GM12878 (cell line): ENCODE measurements around the gene ZNF469. TPM values are rescaled to one million over a fixed set of nuclear protein-coding genes. Genes with fewer than 3 reads are reported as not detected.
A peak's percentile ranks its signal among the peaks of the same experiment; 100 is the strongest.

Experiments
- ATAC-seq: fragments of 200-7000 bp; cut with Tn5 transposase; 3 replicates; pipeline ENCODE4 v1.9.1; 2020; ENCODE audit warnings: mild to moderate bottlenecking, moderate library complexity
- BruUV-seq: library from RNA; stranded (reverse); fragments of 400-500 nt; replicated peaks from 2 replicates; lab custom pipeline; 2021; lab: Mats Ljungman, UMichigan
- CTCF ChIA-PET: fragments of 300-600 bp; sonication (Branson Sonifier 250); formaldehyde crosslinking; extraction: SDS; loops from one replicate; lab custom pipeline; 2021; ENCODE audit warnings: inconsistent platforms; lab: Yijun Ruan, JAX
- POLR2A ChIA-PET: fragments of 350-600 bp; formaldehyde crosslinking; extraction: SDS; loops from one replicate; lab custom pipeline; 2021; ENCODE audit warnings: inconsistent platforms; lab: Charles Lee
- RAD21 ChIA-PET: fragments of 300-600 bp; sonication (Branson Sonifier 250); formaldehyde crosslinking; loops from one replicate; lab custom pipeline; 2023; ENCODE audit warnings: antibody characterized with exemption; ENCODE audit not compliant: unreplicated experiment; lab: Charles Lee
- SMC1A ChIA-PET: fragments of 300-600 bp; sonication (Branson Sonifier 250); formaldehyde crosslinking; loops from one replicate; lab custom pipeline; 2023; ENCODE audit not compliant: unreplicated experiment, uncharacterized antibody; lab: Charles Lee
- DNase-seq: peaks from one replicate; pipeline ENCODE4 v3.0.0-alpha.2; 2011; ENCODE audit warnings: low read depth, low spot score
- FAIRE-seq: peaks from 3 replicates; lab custom pipeline; 2011; peaks lifted over from hg19 to GRCh38; lab: Jason Lieb, UNC
- H2AFZ ChIP-seq: 2 replicates; pipeline ENCODE4 v1.6.0; 2011; ENCODE audit warnings: low read depth, low read length, control low read depth; ENCODE audit not compliant: control insufficient read depth
- H3K27ac ChIP-seq: 2 replicates; pipeline ENCODE4 v1.5.1; 2011; ENCODE audit warnings: control low read depth; ENCODE audit not compliant: control insufficient read depth, insufficient read depth
- H3K27me3 ChIP-seq, 2 experiments: replicated peaks in 1 of 2; 2 replicates each; pipeline versions ENCODE4 v1.6.0 to v1.6.1; 2011; ENCODE audit warnings: low read length in 1 of 2; ENCODE audit not compliant: control insufficient read depth in 2 of 2, insufficient read depth in 2 of 2
- H3K36me3 ChIP-seq, 2 experiments: 2 replicates each; pipeline ENCODE4 v1.5.1; 2011; ENCODE audit warnings: low read length in 1 of 2; ENCODE audit not compliant: control insufficient read depth in 2 of 2, insufficient read depth in 2 of 2
- H3K4me1 ChIP-seq: 2 replicates; pipeline ENCODE4 v1.6.1; 2011; ENCODE audit warnings: mild to moderate bottlenecking, low read length, moderate library complexity, mixed read lengths; ENCODE audit not compliant: control insufficient read depth, insufficient read depth
- H3K4me2 ChIP-seq: 2 replicates; pipeline ENCODE4 v1.6.0; 2011; ENCODE audit warnings: control low read depth; ENCODE audit not compliant: control insufficient read depth, insufficient read depth
- H3K4me3 ChIP-seq: fragments of 200-600 bp; sonication (generic); 2 replicates; pipeline ENCODE4 v1.5.1; 2016
- H3K79me2 ChIP-seq: 2 replicates; pipeline ENCODE4 v1.6.0; 2011; ENCODE audit warnings: low read length; ENCODE audit not compliant: control insufficient read depth, insufficient read depth
- H3K9ac ChIP-seq: 2 replicates; pipeline ENCODE4 v1.8.0; 2011; ENCODE audit warnings: low read length, control low read depth, mixed read lengths; ENCODE audit not compliant: control insufficient read depth, insufficient read depth
- H3K9me3 ChIP-seq: replicated peaks from 3 replicates; pipeline ENCODE4 v1.5.1; 2011; ENCODE audit warnings: mild to moderate bottlenecking, low read length; ENCODE audit not compliant: control insufficient read depth, insufficient read depth
- H4K20me1 ChIP-seq: 2 replicates; pipeline ENCODE4 v1.6.0; 2011; ENCODE audit not compliant: control insufficient read depth, insufficient read depth
- HDAC2 ChIP-seq: fragments of 200-600 bp; sonication (generic); IDR thresholded peaks from 2 replicates; pipeline ENCODE4 v1.6.1; 2017
- IRF4 ChIP-seq: IDR thresholded peaks from 2 replicates; pipeline ENCODE4 v1.6.1; 2011; ENCODE audit warnings: low read depth, low read length
- MXI1 ChIP-seq: fragments of 150-350 bp; IDR thresholded peaks from 2 replicates; pipeline ENCODE4 v1.6.1; 2011; ENCODE audit warnings: low read depth, mild to moderate bottlenecking, inconsistent platforms, low read length, improper control_type of control experiment
- SIN3A ChIP-seq: IDR thresholded peaks from 2 replicates; pipeline ENCODE4 v1.6.1; 2012; ENCODE audit warnings: low read depth, low read length, improper control_type of control experiment
- WGBS: methylation state at CpG from one replicate; pipeline ENCODE4 v1.1.6; 2016; ENCODE audit warnings: low lambda C conversion rate; ENCODE audit not compliant: insufficient replicate concordance, insufficient coverage; ENCODE audit errors: missing lambda C conversion rate; 5-methylcytosine and 5-hydroxymethylcytosine counted together
- in situ Hi-C: fragments of 300-500 bp; cut with MboI; formaldehyde crosslinking; loops from 9 replicates; pipeline ENCODE4 v1.14.3; 2018; ENCODE audit warnings: mixed read lengths
- intact Hi-C: fragments of 100-400 bp; cut with micrococcal nuclease; formaldehyde crosslinking; loops from one replicate; pipeline ENCODE4 v1.14.2; 2022; ENCODE audit not compliant: unreplicated experiment
- polyA plus RNA-seq, 11 experiments: library from polyadenylated mRNA; depleted of rRNA in 4 of 11; unstranded in 6 of 11; stranded (reverse) in 5 of 11; fragments of >200 nt; fragmentation: Nextera tagmentation in 4 of 11; fragmentation: Illumina TruSeq in 1 of 11; extraction: Ambion mirVana in 4 of 11; extraction: Trizol in 1 of 11; gene quantifications; 1 replicate in 1 of 11; 2 replicates in 10 of 11; pipeline versions ENCODE4 v1.2.1 to v1.2.3, GENCODE V29; 2011 to 2016; ENCODE audit warnings: inconsistent platforms in 2 of 11, missing spikeins in 2 of 11, low read depth in 1 of 11
- total RNA-seq, 4 experiments: library from RNA; depleted of rRNA in 3 of 4; stranded (reverse); fragments of >200 nt in 3 of 4; fragmentation: Illumina TruSeq in 1 of 4; extraction: Trizol in 1 of 4; gene quantifications; 2 replicates each; pipeline versions ENCODE4 v1.2.1 to v1.2.3, GENCODE V29; 2013 to 2021
- TF ChIP-seq, protein P1 (sequence below): IDR thresholded peaks from 2 replicates; pipeline ENCODE4 v1.6.1; 2011; ENCODE audit warnings: borderline replicate concordance, low read depth, mild to moderate bottlenecking, moderate library complexity, low read length; ENCODE audit not compliant: insufficient read depth, poor library complexity, severe bottlenecking

Gene ZNF469
- total and polyA plus RNA-seq, 10 of the 15 experiments (the other 5 are each of a cell fraction or from before 2014, with no cell fraction given) = 0.01 to 0.21 (median 0.04) TPM; not detected in 3

DNA sequence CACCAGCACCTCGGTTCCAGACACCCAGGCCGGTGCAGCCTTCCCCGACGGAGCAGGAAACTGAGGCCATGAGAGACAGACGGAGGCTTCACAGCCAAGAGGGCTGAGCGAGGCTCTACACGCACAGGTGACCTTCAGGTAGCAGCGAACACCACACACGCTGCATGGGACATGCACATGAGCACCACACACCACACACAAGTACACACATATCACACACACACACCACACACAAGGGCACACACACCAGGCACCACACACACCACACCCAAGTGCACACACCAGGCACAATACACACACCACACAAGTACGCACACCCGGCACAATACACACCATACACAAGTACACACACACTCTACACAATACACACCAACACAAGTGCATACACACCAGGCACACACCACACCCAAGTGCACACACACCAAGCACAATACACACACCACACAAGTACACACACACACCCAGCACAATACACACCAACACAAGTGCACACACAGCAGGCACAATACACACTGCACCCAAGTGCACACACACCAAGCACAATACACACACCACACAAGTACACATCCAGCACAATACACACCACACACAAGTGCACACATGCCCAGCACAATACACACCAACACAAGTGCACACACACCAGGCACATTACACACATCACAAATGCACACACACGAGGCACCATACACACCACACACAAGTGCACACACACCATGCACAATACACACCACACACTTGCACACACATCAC is 33.4 kb upstream of the ZNF469 start:
- ChIA-PET RAD21 (no interaction called here), SMC1A (no interaction called here), POLR2A (no interaction called here), CTCF (no interaction called here)
- no peak overlapping the region for H2AFZ ChIP-seq
- H3K9me3 ChIP-seq = no peaks in the 10 kb centered on the region; the same call in 2 of the 3 replicates
- in situ Hi-C loops = no loop called here
- no peaks in the 10 kb centered on the region for H3K36me3 ChIP-seq
- FAIRE-seq = no peak
- no peak overlapping the region for H3K9ac ChIP-seq
- no peaks in the 10 kb centered on the region; the same call in 1 of the 2 replicates for H3K4me1 ChIP-seq
- no peaks in the 10 kb centered on the region for H3K27me3 ChIP-seq
- WGBS = 67% methylated on average over 12 of the region's 12 CpGs
- no peaks in the 10 kb centered on the region for H3K79me2 ChIP-seq
- ATAC-seq = no peak
- no TSS peak for BruUV-seq
- H3K4me2 ChIP-seq = no peak overlapping the region
- TF ChIP-seq, protein P1, sequence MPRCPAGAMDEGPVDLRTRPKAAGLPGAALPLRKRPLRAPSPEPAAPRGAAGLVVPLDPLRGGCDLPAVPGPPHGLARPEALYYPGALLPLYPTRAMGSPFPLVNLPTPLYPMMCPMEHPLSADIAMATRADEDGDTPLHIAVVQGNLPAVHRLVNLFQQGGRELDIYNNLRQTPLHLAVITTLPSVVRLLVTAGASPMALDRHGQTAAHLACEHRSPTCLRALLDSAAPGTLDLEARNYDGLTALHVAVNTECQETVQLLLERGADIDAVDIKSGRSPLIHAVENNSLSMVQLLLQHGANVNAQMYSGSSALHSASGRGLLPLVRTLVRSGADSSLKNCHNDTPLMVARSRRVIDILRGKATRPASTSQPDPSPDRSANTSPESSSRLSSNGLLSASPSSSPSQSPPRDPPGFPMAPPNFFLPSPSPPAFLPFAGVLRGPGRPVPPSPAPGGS = peak; percentile 41
- no peak for TF ChIP-seq SIN3A
- TF ChIP-seq MXI1 = no peak
- TF ChIP-seq HDAC2 = no peak
- TF ChIP-seq IRF4 = no peak
- intact Hi-C loops = no loop called here
- no peak overlapping the region for H3K4me3 ChIP-seq
- H3K27ac ChIP-seq = no peak overlapping the region
- H4K20me1 ChIP-seq = no peaks in the 10 kb centered on the region
- DNase-seq = no peak
